GM19023 (cell line): ENCODE measurements around the gene IGHMBP2.

ENCODE experiments used
- ATAC-seq: cut with Tn5 transposase; IDR thresholded peaks from one replicate; pipeline ENCODE4 v1.9.1; 2021; ENCODE audit warnings: mild to moderate bottlenecking, moderate library complexity; ENCODE audit not compliant: unreplicated experiment

The IGHMBP2 gene

GRCh38 chr11:68889948-68890446, 13.7 kb upstream of the IGHMBP2 start:
- ATAC-seq: no peak

GRCh38 chr11:68890490-68891231, 13.0 kb upstream of the IGHMBP2 start:
- ATAC-seq: no peak

GRCh38 chr11:68891351-68891948, 12.2 kb upstream of the IGHMBP2 start:
- ATAC-seq: no peak

GRCh38 chr11:68892576-68892975, 11.1 kb upstream of the IGHMBP2 start:
- no peak for ATAC-seq

- no peak for ATAC-seq
Observed at GRCh38 chr11:68893282-68893681, 10.4 kb upstream of the IGHMBP2 start.

- no peak for ATAC-seq
Observed at GRCh38 chr11:68896171-68896959, 7.3 kb upstream of the IGHMBP2 start.

- no peak for ATAC-seq
Observed at GRCh38 chr11:68897441-68897840, 6.2 kb upstream of the IGHMBP2 start.

- no peak for ATAC-seq
Observed at GRCh38 chr11:68900835-68901381, 2.8 kb upstream of the IGHMBP2 start.

GRCh38 chr11:68904248-68904847, 657 bp downstream of the IGHMBP2 start:
- ATAC-seq: peak; percentile 22

GRCh38 chr11:68905421-68906360, 2.0 kb downstream of the IGHMBP2 start:
- ATAC-seq: no peak

GRCh38 chr11:68908273-68908672, 4.6 kb downstream of the IGHMBP2 start:
- no peak for ATAC-seq

GRCh38 chr11:68910965-68911364, 7.3 kb downstream of the IGHMBP2 start:
- ATAC-seq: no peak

- no peak for ATAC-seq
Observed at GRCh38 chr11:68911731-68912130, 8.0 kb downstream of the IGHMBP2 start.

GRCh38 chr11:68912254-68912653, 8.6 kb downstream of the IGHMBP2 start:
- ATAC-seq: no peak

- no peak for ATAC-seq
Observed at GRCh38 chr11:68913188-68913587, 9.5 kb downstream of the IGHMBP2 start.

GRCh38 chr11:68914761-68915160, 11.1 kb downstream of the IGHMBP2 start:
- ATAC-seq: no peak

GRCh38 chr11:68916439-68916838, 12.7 kb downstream of the IGHMBP2 start:
- ATAC-seq: no peak

GRCh38 chr11:68923614-68924013, 19.9 kb downstream of the IGHMBP2 start:
- ATAC-seq: no peak

- ATAC-seq: no peak
Observed at GRCh38 chr11:68924073-68924925, 20.6 kb downstream of the IGHMBP2 start.
